HEK293 (cell line): Measurements from ENCODE around the gene ZNF546.

Source experiments
- CTCF ChIA-PET: fragments of 350-600 bp; formaldehyde crosslinking; extraction: SDS; loops from one replicate; lab custom pipeline; 2021; ENCODE audit warnings: antibody characterized with exemption; lab: Yijun Ruan, JAX
- POLR2A ChIA-PET: fragments of 300-600 bp; formaldehyde crosslinking; extraction: SDS; loops from one replicate; lab custom pipeline; 2020; ENCODE audit warnings: antibody characterized with exemption, inconsistent platforms; lab: Yijun Ruan, JAX
- H3K27ac ChIP-seq: fragments of 200-500 bp; sonication (Bioruptor generic); 2 replicates; pipeline ENCODE4 v1.5.1; 2014; ENCODE audit warnings: low read depth, low read length, control low read depth, inconsistent platforms; ENCODE audit errors: extremely low read depth
- H3K36me3 ChIP-seq, 2 experiments: fragments of 200-500 bp in 1 of 2; sonication (Bioruptor generic) in 1 of 2; 1 replicate in 1 of 2; 2 replicates in 1 of 2; pipeline ENCODE4 v1.5.1; 2014 to 2017; ENCODE audit warnings: inconsistent platforms in 2 of 2, low read length in 2 of 2; ENCODE audit not compliant: control insufficient read depth in 2 of 2, insufficient read depth in 1 of 2
- H3K4me1 ChIP-seq: fragments of 200-500 bp; sonication (Bioruptor generic); 2 replicates; pipeline ENCODE4 v1.5.1; 2014; ENCODE audit warnings: mild to moderate bottlenecking, low read length, inconsistent platforms; ENCODE audit not compliant: control insufficient read depth, insufficient read depth
- H3K4me3 ChIP-seq: 2 replicates; pipeline ENCODE4 v1.5.1; 2011; ENCODE audit warnings: low read depth, mild to moderate bottlenecking, control low read depth, low read length, moderate library complexity
- H3K9me3 ChIP-seq: fragments of 200-500 bp; sonication (Bioruptor generic); 2 replicates; pipeline ENCODE4 v1.5.1; 2014; ENCODE audit warnings: low read depth, low read length, inconsistent platforms; ENCODE audit not compliant: control insufficient read depth, insufficient read depth
- EGR2 ChIP-seq: fragments of 450-650 bp; formaldehyde crosslinking; IDR thresholded peaks from 2 replicates; pipeline ENCODE4 v1.5.1; 2016; ENCODE audit warnings: low read depth, missing biosample characterization, missing genetic modification characterization
- GFI1B ChIP-seq: fragments of 450-650 bp; formaldehyde crosslinking; IDR thresholded peaks from 2 replicates; pipeline ENCODE4 v1.5.1; 2016; ENCODE audit warnings: missing biosample characterization, missing genetic modification characterization
- GLI2 ChIP-seq: fragments of 450-650 bp; formaldehyde crosslinking; IDR thresholded peaks from 2 replicates; pipeline ENCODE4; 2017; ENCODE audit warnings: missing biosample characterization, missing genetic modification characterization, low read depth, borderline replicate concordance
- OVOL3 ChIP-seq: fragments of 450-650 bp; formaldehyde crosslinking; IDR thresholded peaks from 2 replicates; pipeline ENCODE4 v1.5.1; 2016; ENCODE audit warnings: missing biosample characterization, missing genetic modification characterization
- ZNF121 ChIP-seq: fragments of 450-650 bp; formaldehyde crosslinking; IDR thresholded peaks from 2 replicates; pipeline ENCODE4 v1.5.1; 2016; ENCODE audit warnings: missing biosample characterization, missing genetic modification characterization
- ZNF133 ChIP-seq: fragments of 450-650 bp; formaldehyde crosslinking; IDR thresholded peaks from 2 replicates; pipeline ENCODE4 v1.5.1; 2016; ENCODE audit warnings: missing biosample characterization, missing genetic modification characterization
- ZNF214 ChIP-seq: fragments of 450-650 bp; formaldehyde crosslinking; IDR thresholded peaks from 2 replicates; pipeline ENCODE4 v1.5.1; 2017; ENCODE audit warnings: missing biosample characterization, mild to moderate bottlenecking, missing genetic modification characterization, borderline replicate concordance
- ZNF221 ChIP-seq: fragments of 450-650 bp; formaldehyde crosslinking; IDR thresholded peaks from 2 replicates; pipeline ENCODE4 v1.5.1; 2017; ENCODE audit warnings: missing biosample characterization, missing genetic modification characterization, borderline replicate concordance
- ZNF223 ChIP-seq: fragments of 450-650 bp; formaldehyde crosslinking; IDR thresholded peaks from 2 replicates; pipeline ENCODE4 v1.5.1; 2016; ENCODE audit warnings: missing biosample characterization, missing genetic modification characterization
- ZNF24 ChIP-seq: fragments of 450-650 bp; formaldehyde crosslinking; IDR thresholded peaks from 2 replicates; pipeline ENCODE4 v1.5.1; 2016; ENCODE audit warnings: missing biosample characterization, missing genetic modification characterization
- ZNF266 ChIP-seq: fragments of 450-650 bp; formaldehyde crosslinking; IDR thresholded peaks from 2 replicates; pipeline ENCODE4 v1.5.1; 2016; ENCODE audit warnings: missing biosample characterization, missing genetic modification characterization, low read depth
- ZNF274 ChIP-seq, 2 experiments: fragments of 200-500 bp in 1 of 2; fragments of 450-650 bp in 1 of 2; sonication (Bioruptor generic) in 1 of 2; formaldehyde crosslinking in 1 of 2; IDR thresholded peaks; 2 replicates each; pipeline versions ENCODE4 v1.5.1 to v1.6.1; 2014 to 2016; ENCODE audit warnings: borderline replicate concordance in 1 of 2, inconsistent platforms in 1 of 2, low read length in 1 of 2, missing biosample characterization in 1 of 2, missing genetic modification characterization in 1 of 2
- ZNF292 ChIP-seq: fragments of 450-650 bp; formaldehyde crosslinking; IDR thresholded peaks from 2 replicates; pipeline ENCODE4 v1.5.1; 2016; ENCODE audit warnings: low read depth, missing biosample characterization, missing genetic modification characterization, borderline replicate concordance
- ZNF335 ChIP-seq: fragments of 450-650 bp; formaldehyde crosslinking; conservative IDR thresholded peaks from 2 replicates; pipeline ENCODE4 v1.5.1; 2016; ENCODE audit warnings: missing biosample characterization, missing genetic modification characterization
- ZNF423 ChIP-seq: fragments of 450-650 bp; formaldehyde crosslinking; IDR thresholded peaks from 2 replicates; pipeline ENCODE4 v1.5.1; 2016; ENCODE audit warnings: missing biosample characterization, missing genetic modification characterization
- ZNF521 ChIP-seq: fragments of 450-650 bp; formaldehyde crosslinking; IDR thresholded peaks from 2 replicates; pipeline ENCODE4 v1.5.1; 2017; ENCODE audit warnings: missing biosample characterization, mild to moderate bottlenecking, missing genetic modification characterization
- ZNF560 ChIP-seq: fragments of 450-650 bp; formaldehyde crosslinking; IDR thresholded peaks from 2 replicates; pipeline ENCODE4 v1.5.1; 2017; ENCODE audit warnings: missing biosample characterization, missing genetic modification characterization, borderline replicate concordance
- ZNF610 ChIP-seq: fragments of 450-650 bp; formaldehyde crosslinking; IDR thresholded peaks from 2 replicates; pipeline ENCODE4 v1.5.1; 2016; ENCODE audit warnings: missing biosample characterization, missing genetic modification characterization, borderline replicate concordance
- ZNF664 ChIP-seq: fragments of 450-650 bp; formaldehyde crosslinking; IDR thresholded peaks from 2 replicates; pipeline ENCODE4 v1.5.1; 2016; ENCODE audit warnings: missing biosample characterization, missing genetic modification characterization
- ZNF76 ChIP-seq: fragments of 450-650 bp; formaldehyde crosslinking; IDR thresholded peaks from 2 replicates; pipeline ENCODE4; 2016; ENCODE audit warnings: low read depth, missing biosample characterization, missing genetic modification characterization, borderline replicate concordance
- ZNF768 ChIP-seq: fragments of 450-650 bp; formaldehyde crosslinking; IDR thresholded peaks from 2 replicates; pipeline ENCODE4 v1.5.1; 2018; ENCODE audit warnings: missing biosample characterization, mild to moderate bottlenecking, missing genetic modification characterization
- ZNF830 ChIP-seq: fragments of 450-650 bp; IDR thresholded peaks from 2 replicates; pipeline ENCODE4 v1.5.0; 2018; ENCODE audit warnings: missing biosample characterization, missing genetic modification characterization, low read depth, mild to moderate bottlenecking, moderate library complexity
- TF ChIP-seq, protein P1 (sequence below): IDR thresholded peaks from 2 replicates; pipeline ENCODE4 v1.6.1; 2011; ENCODE audit warnings: mild to moderate bottlenecking, low read depth, low read length, borderline replicate concordance
- TF ChIP-seq, protein P2 (sequence below): fragments of 450-650 bp; formaldehyde crosslinking; IDR thresholded peaks from 2 replicates; pipeline ENCODE4 v1.5.1; 2016; ENCODE audit warnings: missing biosample characterization, missing genetic modification characterization, borderline replicate concordance

The ZNF546 gene

GRCh38 chr19:39969681-39970424 is 27.0 kb upstream of the ZNF546 start:
- Histone ChIP-seq H3K4me1 (peaks cover 14% of the 10 kb centered on the region), H3K36me3 (peaks cover 30 to 36% of the 10 kb centered on the region in 2 experiments), H3K27ac (peak overlapping the region; percentile 80), H3K9me3 (no peaks in the 10 kb centered on the region), H3K4me3 (peak overlapping the region; percentile 59)
- ChIA-PET CTCF (interaction anchor here (0.5 to 4.0 kb wide), 43 partner anchors 8 to 1991 kb away, joined by 3 to 49 read pairs (median 5); partner anchors contain the start of genes DYRK1B, FBL and ZNF546), POLR2A (interaction anchor here (0.6 to 2.3 kb wide), 30 partner anchors 9 to 576 kb away, joined by 3 to 49 read pairs (median 6); partner anchors contain the start of genes BLVRB, DYRK1B, FBL and LGALS14)
- no peak for TF ChIP-seq ZNF610
- TF ChIP-seq GFI1B (tag by site-specific recombination) = no peak
- no peak for TF ChIP-seq ZNF133 (tag by site-specific recombination)
- TF ChIP-seq ZNF266 (tag by site-specific recombination) = no peak
- TF ChIP-seq ZNF214 (tag by site-specific recombination) = no peak
- no peak for TF ChIP-seq ZNF560 (tag by site-specific recombination)
- TF ChIP-seq ZNF664 (tag by site-specific recombination) = peak; percentile 5; the same call in 1 of the 2 replicates
- TF ChIP-seq ZNF76 (tag by site-specific recombination) = no peak
- TF ChIP-seq ZNF24 (tag by site-specific recombination) = no peak
- TF ChIP-seq ZNF221 (tag by site-specific recombination) = no peak
- TF ChIP-seq ZNF335 (tag by site-specific recombination) = peak; percentile 90
- TF ChIP-seq ZNF830 = no peak
- no peak for TF ChIP-seq OVOL3 (tag by site-specific recombination)
- TF ChIP-seq ZNF768 = no peak
- no peak for TF ChIP-seq ZNF292 (tag by site-specific recombination)
- TF ChIP-seq ZNF274 (IDR thresholded peaks at IDR 0.05; ENCODE audit: low read length) = no peak
- no peak for TF ChIP-seq ZNF274 (tag by site-specific recombination; IDR thresholded peaks at IDR 0.05; ENCODE audit: borderline replicate concordance)
- no peak for TF ChIP-seq ZNF423
- no peak for TF ChIP-seq GLI2 (tag by site-specific recombination)
- no peak for TF ChIP-seq EGR2 (tag by site-specific recombination)
- TF ChIP-seq ZNF121 (tag by site-specific recombination) = peak; percentile 63; the same call in 1 of the 2 replicates
- TF ChIP-seq, protein P1, sequence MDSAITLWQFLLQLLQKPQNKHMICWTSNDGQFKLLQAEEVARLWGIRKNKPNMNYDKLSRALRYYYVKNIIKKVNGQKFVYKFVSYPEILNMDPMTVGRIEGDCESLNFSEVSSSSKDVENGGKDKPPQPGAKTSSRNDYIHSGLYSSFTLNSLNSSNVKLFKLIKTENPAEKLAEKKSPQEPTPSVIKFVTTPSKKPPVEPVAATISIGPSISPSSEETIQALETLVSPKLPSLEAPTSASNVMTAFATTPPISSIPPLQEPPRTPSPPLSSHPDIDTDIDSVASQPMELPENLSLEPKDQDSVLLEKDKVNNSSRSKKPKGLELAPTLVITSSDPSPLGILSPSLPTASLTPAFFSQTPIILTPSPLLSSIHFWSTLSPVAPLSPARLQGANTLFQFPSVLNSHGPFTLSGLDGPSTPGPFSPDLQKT = no peak
- no peak for TF ChIP-seq ZNF223
- TF ChIP-seq, protein P2, sequence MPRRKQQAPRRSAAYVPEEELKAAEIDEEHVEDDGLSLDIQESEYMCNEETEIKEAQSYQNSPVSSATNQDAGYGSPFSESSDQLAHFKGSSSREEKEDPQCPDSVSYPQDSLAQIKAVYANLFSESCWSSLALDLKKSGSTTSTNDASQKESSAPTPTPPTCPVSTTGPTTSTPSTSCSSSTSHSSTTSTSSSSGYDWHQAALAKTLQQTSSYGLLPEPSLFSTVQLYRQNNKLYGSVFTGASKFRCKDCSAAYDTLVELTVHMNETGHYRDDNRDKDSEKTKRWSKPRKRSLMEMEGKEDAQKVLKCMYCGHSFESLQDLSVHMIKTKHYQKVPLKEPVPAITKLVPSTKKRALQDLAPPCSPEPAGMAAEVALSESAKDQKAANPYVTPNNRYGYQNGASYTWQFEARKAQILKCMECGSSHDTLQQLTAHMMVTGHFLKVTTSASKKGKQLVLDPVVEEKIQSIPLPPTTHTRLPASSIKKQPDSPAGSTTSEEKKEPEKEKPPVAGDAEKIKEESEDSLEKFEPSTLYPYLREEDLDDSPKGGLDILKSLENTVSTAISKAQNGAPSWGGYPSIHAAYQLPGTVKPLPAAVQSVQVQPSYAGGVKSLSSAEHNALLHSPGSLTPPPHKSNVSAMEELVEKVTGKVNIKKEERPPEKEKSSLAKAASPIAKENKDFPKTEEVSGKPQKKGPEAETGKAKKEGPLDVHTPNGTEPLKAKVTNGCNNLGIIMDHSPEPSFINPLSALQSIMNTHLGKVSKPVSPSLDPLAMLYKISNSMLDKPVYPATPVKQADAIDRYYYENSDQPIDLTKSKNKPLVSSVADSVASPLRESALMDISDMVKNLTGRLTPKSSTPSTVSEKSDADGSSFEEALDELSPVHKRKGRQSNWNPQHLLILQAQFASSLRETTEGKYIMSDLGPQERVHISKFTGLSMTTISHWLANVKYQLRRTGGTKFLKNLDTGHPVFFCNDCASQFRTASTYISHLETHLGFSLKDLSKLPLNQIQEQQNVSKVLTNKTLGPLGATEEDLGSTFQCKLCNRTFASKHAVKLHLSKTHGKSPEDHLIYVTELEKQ = no peak
- TF ChIP-seq ZNF521 (tag by site-specific recombination) = no peak
